Measurements from ENCODE around the gene NPAS3.

Gene NPAS3

GRCh38 chr14:33567731-33568130 lies 629.1 kb downstream of the NPAS3 start:
- no peak overlapping the region for H3K27ac ChIP-seq (replicated peaks)
- no peaks in the 10 kb centered on the region for H3K27me3 ChIP-seq (ENCODE audit: insufficient read depth, poor library complexity, severe bottlenecking)
- H3K4me3 ChIP-seq (replicated peaks; ENCODE audit: insufficient read depth, low read length), result no peak overlapping the region
- DNase-seq (ENCODE audit: low read depth in 1 of 2, low spot score in 1 of 2), result no peak
- no peak for TF ChIP-seq SPI1 (IDR thresholded peaks at IDR 0.05; ENCODE audit: borderline replicate concordance, low read depth)
- TF ChIP-seq CTCF (IDR thresholded peaks at IDR 0.05; ENCODE audit: insufficient read depth, low read length), result no peak
- no peak for TF ChIP-seq REST (IDR thresholded peaks at IDR 0.05; ENCODE audit: insufficient replicate concordance, low read depth)
- no peak for TF ChIP-seq GABPA (IDR thresholded peaks at IDR 0.05; ENCODE audit: low read depth)

GRCh38 chr14:33568935-33569579 lies 630.4 kb downstream of the NPAS3 start:
- Histone ChIP-seq H3K27ac (replicated peaks) (no peak overlapping the region), H3K4me3 (replicated peaks; ENCODE audit: insufficient read depth, low read length) (no peak overlapping the region), H3K27me3 (ENCODE audit: insufficient read depth, poor library complexity, severe bottlenecking) (no peaks in the 10 kb centered on the region)
- no peak for DNase-seq (ENCODE audit: low read depth in 1 of 2, low spot score in 1 of 2)
- no peak for TF ChIP-seq GABPA (IDR thresholded peaks at IDR 0.05; ENCODE audit: low read depth)
- TF ChIP-seq SPI1 (IDR thresholded peaks at IDR 0.05; ENCODE audit: borderline replicate concordance, low read depth), result no peak
- TF ChIP-seq POLR2AphosphoS5 (IDR thresholded peaks at IDR 0.05; ENCODE audit: low read depth), result no peak
- no peak for TF ChIP-seq REST (IDR thresholded peaks at IDR 0.05; ENCODE audit: insufficient replicate concordance, low read depth)
- no peak for TF ChIP-seq CTCF (IDR thresholded peaks at IDR 0.05; ENCODE audit: insufficient read depth, low read length)

GRCh38 chr14:33569821-33570687 lies 631.4 kb downstream of the NPAS3 start:
- Histone ChIP-seq H3K27me3 (ENCODE audit: insufficient read depth, poor library complexity, severe bottlenecking) (no peaks in the 10 kb centered on the region), H3K27ac (replicated peaks) (no peak overlapping the region), H3K4me3 (replicated peaks; ENCODE audit: insufficient read depth, low read length) (no peak overlapping the region)
- TF ChIP-seq POLR2AphosphoS5 (IDR thresholded peaks at IDR 0.05; ENCODE audit: low read depth) (no peak), GABPA (IDR thresholded peaks at IDR 0.05; ENCODE audit: low read depth) (no peak), CTCF (IDR thresholded peaks at IDR 0.05; ENCODE audit: insufficient read depth, low read length) (no peak), REST (IDR thresholded peaks at IDR 0.05; ENCODE audit: insufficient replicate concordance, low read depth) (no peak), SPI1 (IDR thresholded peaks at IDR 0.05; ENCODE audit: borderline replicate concordance, low read depth) (no peak)
- DNase-seq (ENCODE audit: low read depth in 1 of 2, low spot score in 1 of 2), result no peak

Measured in HL-60 (cell line).